ENCODE results near the gene IFI27L1. TPM values are rescaled to one million over a fixed set of nuclear protein-coding genes. Genes with fewer than 3 reads are reported as not detected.

Gene IFI27L1
- total RNA-seq, 1 experiment from 2014 or later = 26.0 TPM

GRCh38 chr14:94062344-94062940, 18.7 kb upstream of the IFI27L1 start:
- H3K4me2 ChIP-seq (ENCODE audit: low read length) = no peak overlapping the region
- peaks cover 39 to 43% of the 10 kb centered on the region in 2 experiments for H3K36me3 ChIP-seq (ENCODE audit: control insufficient read depth in 1 of 2, insufficient read depth in 2 of 2, low read length in 2 of 2)
- intact Hi-C loops (cut with micrococcal nuclease) = no loop called here
- H3K9me2 ChIP-seq (ENCODE audit: insufficient read depth) = no peaks in the 10 kb centered on the region
- H3K79me2 ChIP-seq (ENCODE audit: insufficient read depth, low read length) = peaks cover 91% of the 10 kb centered on the region
- peaks cover 13 to 25% of the 10 kb centered on the region in 2 experiments for H3K4me1 ChIP-seq (ENCODE audit: control insufficient read depth in 1 of 2, insufficient read depth in 2 of 2, low read length in 2 of 2)
- no peak overlapping the region for H3K9ac ChIP-seq (ENCODE audit: low read length)
- no peaks in the 10 kb centered on the region for H3K27me3 ChIP-seq (ENCODE audit: insufficient read depth, low read length)
- no peak for ATAC-seq
- H3K9me3 ChIP-seq (ENCODE audit: control insufficient read depth in 1 of 2, insufficient read depth in 1 of 2, low read depth in 1 of 2, low read length in 2 of 2) = no peaks in the 10 kb centered on the region
- ChIA-PET CTCF (no interaction called here), RAD21 (ENCODE audit: low non-redundant PET in 1 of 2, low total read pairs in 2 of 2, uncharacterized antibody in 2 of 2, unreplicated experiment in 2 of 2) (no interaction called here), POLR2A (no interaction called here)
- no peak overlapping the region for H3K4me3 ChIP-seq (replicated peaks in 1 of 2; ENCODE audit: low read depth in 1 of 2, low read length in 2 of 2)
- H2AFZ ChIP-seq (ENCODE audit: low read depth, low read length, poor library complexity, severe bottlenecking) = no peak overlapping the region
- no peak for TF ChIP-seq ELF1 (IDR thresholded peaks at IDR 0.05; ENCODE audit: borderline replicate concordance, low read depth)
- no peak for TF ChIP-seq ZBTB33 (IDR thresholded peaks at IDR 0.05; ENCODE audit: extremely low read depth, insufficient replicate concordance, low read length)
- TF ChIP-seq MAX (IDR thresholded peaks at IDR 0.05) = no peak
- TF ChIP-seq SP1 (IDR thresholded peaks at IDR 0.05; ENCODE audit: low read depth) = no peak
- no peak for TF ChIP-seq CBX3 (IDR thresholded peaks at IDR 0.05; ENCODE audit: low read depth)
- TF ChIP-seq EZH2 (IDR thresholded peaks at IDR 0.05) = no peak
- BruUV-seq (replicated peaks) = no TSS peak
- H4K20me1 ChIP-seq (ENCODE audit: insufficient read depth) = peaks cover 10% of the 10 kb centered on the region; the same call in 1 of the 2 replicates
- H3K27ac ChIP-seq (ENCODE audit: low read depth, low read length) = no peak overlapping the region
- no peak for DNase-seq (ENCODE audit: low read depth, low spot score)

Data from HCT116 (cell line).